ENCODE data around the gene LGMN.

DNA sequence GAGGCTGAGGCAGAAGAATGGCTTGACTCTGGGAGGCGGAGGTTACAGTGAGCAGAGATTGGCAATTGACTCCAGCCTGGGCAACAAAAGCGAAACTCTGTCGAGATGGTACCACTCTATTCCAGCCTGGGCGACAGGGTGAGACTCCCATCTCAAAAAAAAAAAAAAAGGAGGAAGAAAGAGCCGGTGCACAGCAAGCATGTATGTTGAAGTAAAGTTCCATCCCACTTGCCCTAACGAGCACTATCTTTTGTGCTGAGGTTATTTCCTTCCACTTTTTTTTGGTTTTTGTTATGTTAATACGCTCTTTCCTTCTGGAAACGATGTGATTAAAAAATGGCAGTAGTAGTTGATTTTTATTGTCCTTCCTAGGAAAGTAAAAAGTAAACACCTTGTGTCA is 26.1 kb upstream of the LGMN start:
- no peak for TF ChIP-seq GATA2 (CRISPR knock-in tag; IDR thresholded peaks at IDR 0.05)
- no peak for TF ChIP-seq SMC3 (IDR thresholded peaks at IDR 0.05; ENCODE audit: low read depth, low read length)
- TF ChIP-seq TCF12 (IDR thresholded peaks at IDR 0.05) = no peak
- no peak for TF ChIP-seq POLR2AphosphoS5 (IDR thresholded peaks at IDR 0.05; ENCODE audit: low read depth, low read length)
- TF ChIP-seq GABPA (IDR thresholded peaks at IDR 0.05; ENCODE audit: low read depth) = no peak
- no peak for TF ChIP-seq CTCF (IDR thresholded peaks at IDR 0.05)
- TF ChIP-seq, protein P1, sequence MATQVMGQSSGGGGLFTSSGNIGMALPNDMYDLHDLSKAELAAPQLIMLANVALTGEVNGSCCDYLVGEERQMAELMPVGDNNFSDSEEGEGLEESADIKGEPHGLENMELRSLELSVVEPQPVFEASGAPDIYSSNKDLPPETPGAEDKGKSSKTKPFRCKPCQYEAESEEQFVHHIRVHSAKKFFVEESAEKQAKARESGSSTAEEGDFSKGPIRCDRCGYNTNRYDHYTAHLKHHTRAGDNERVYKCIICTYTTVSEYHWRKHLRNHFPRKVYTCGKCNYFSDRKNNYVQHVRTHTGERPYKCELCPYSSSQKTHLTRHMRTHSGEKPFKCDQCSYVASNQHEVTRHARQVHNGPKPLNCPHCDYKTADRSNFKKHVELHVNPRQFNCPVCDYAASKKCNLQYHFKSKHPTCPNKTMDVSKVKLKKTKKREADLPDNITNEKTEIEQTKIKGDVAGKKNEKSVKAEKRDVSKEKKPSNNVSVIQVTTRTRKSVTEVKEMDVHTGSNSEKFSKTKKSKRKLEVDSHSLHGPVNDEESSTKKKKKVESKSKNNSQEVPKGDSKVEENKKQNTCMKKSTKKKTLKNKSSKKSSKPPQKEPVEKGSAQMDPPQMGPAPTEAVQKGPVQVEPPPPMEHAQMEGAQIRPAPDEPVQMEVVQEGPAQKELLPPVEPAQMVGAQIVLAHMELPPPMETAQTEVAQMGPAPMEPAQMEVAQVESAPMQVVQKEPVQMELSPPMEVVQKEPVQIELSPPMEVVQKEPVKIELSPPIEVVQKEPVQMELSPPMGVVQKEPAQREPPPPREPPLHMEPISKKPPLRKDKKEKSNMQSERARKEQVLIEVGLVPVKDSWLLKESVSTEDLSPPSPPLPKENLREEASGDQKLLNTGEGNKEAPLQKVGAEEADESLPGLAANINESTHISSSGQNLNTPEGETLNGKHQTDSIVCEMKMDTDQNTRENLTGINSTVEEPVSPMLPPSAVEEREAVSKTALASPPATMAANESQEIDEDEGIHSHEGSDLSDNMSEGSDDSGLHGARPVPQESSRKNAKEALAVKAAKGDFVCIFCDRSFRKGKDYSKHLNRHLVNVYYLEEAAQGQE (IDR thresholded peaks at IDR 0.05; ENCODE audit: low read depth, low read length) = no peak
- TF ChIP-seq, protein P2, sequence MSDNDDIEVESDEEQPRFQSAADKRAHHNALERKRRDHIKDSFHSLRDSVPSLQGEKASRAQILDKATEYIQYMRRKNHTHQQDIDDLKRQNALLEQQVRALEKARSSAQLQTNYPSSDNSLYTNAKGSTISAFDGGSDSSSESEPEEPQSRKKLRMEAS (IDR thresholded peaks at IDR 0.05; ENCODE audit: low read depth) = no peak
- TF ChIP-seq TAF1 (IDR thresholded peaks at IDR 0.05; ENCODE audit: borderline replicate concordance, low read depth, low read length) = no peak
- no peak for TF ChIP-seq ZBTB33 (IDR thresholded peaks at IDR 0.05; ENCODE audit: borderline replicate concordance, low read depth)
- no peak for TF ChIP-seq PBX3 (IDR thresholded peaks at IDR 0.05)
- no peak for TF ChIP-seq YY1 (IDR thresholded peaks at IDR 0.05; ENCODE audit: low read depth)
